Kidney (tissue), 14 donors: ENCODE results near the gene POLR3A. TPM values are rescaled to one million over a fixed set of nuclear protein-coding genes. Genes with fewer than 3 reads are reported as not detected.

ENCODE experiments used
- DNase-seq, 5 donors: peaks; one replicate each; pipeline ENCODE4 v3.0.0-alpha.2; 2013 to 2020
- FAIRE-seq: peaks from 2 replicates; lab custom pipeline; 2012; peaks lifted over from hg19 to GRCh38; lab: Jason Lieb, UNC
- H3K27ac ChIP-seq, 2 donors: one replicate each; pipeline ENCODE4 v1.7.0; 2013; ENCODE audit warnings: low read depth in 2 of 2, low read length in 2 of 2, inconsistent platforms in 1 of 2
- H3K27me3 ChIP-seq: one replicate; pipeline ENCODE4 v1.7.1; 2013; ENCODE audit warnings: low read length, inconsistent platforms; ENCODE audit not compliant: control insufficient read depth, insufficient read depth
- H3K36me3 ChIP-seq, 3 donors: one replicate each; pipeline versions ENCODE4 v1.7.0 to v1.7.1; 2013; ENCODE audit warnings: low read length in 3 of 3, control low read depth in 1 of 3, inconsistent platforms in 1 of 3; ENCODE audit not compliant: insufficient read depth in 3 of 3, control insufficient read depth in 2 of 3
- H3K4me1 ChIP-seq, 3 donors: one replicate each; pipeline versions ENCODE4 v1.7.0 to v1.7.1; 2013; ENCODE audit warnings: low read length in 3 of 3, inconsistent platforms in 1 of 3, low read depth in 1 of 3; ENCODE audit not compliant: control insufficient read depth in 2 of 3, insufficient read depth in 2 of 3
- H3K4me3 ChIP-seq, 3 donors: one replicate each; pipeline versions ENCODE4 v1.7.0 to v1.8.1; 2013; ENCODE audit warnings: low read length in 3 of 3, control low read depth in 1 of 3, inconsistent platforms in 1 of 3
- H3K9ac ChIP-seq, 3 donors: one replicate each; pipeline versions ENCODE4 v1.7.0 to v1.7.1; 2013; ENCODE audit warnings: low read length in 3 of 3, control low read depth in 1 of 3, inconsistent platforms in 1 of 3
- H3K9me3 ChIP-seq, 3 donors: one replicate each; pipeline versions ENCODE4 v1.7.0 to v1.7.1; 2013; ENCODE audit warnings: low read length in 3 of 3, control low read depth in 1 of 3, inconsistent platforms in 1 of 3; ENCODE audit not compliant: control insufficient read depth in 2 of 3, insufficient read depth in 1 of 3
- CTCF ChIP-seq: IDR thresholded peaks from 3 replicates; pipeline ENCODE4 v1.5.1; 2012; ENCODE audit warnings: mild to moderate bottlenecking, moderate library complexity, borderline replicate concordance; ENCODE audit not compliant: insufficient read depth; ENCODE audit errors: extremely low read depth
- intact Hi-C: fragments of 100-400 bp; cut with DNase I; formaldehyde crosslinking; loops from one replicate; pipeline ENCODE4 v1.11.1; 2022
- polyA plus RNA-seq: library from polyadenylated mRNA; stranded (reverse); fragments of 350-450 nt; fragmentation: Illumina TruSeq; extraction: RNeasy Lipid Tissue Mini Kit (QIAGEN cat#74804); gene quantifications from one replicate; pipeline ENCODE4 v1.2.3, GENCODE V29; 2014; ENCODE audit warnings: low read depth, low replicate concordance; ENCODE audit not compliant: insufficient read depth
- total RNA-seq: library from RNA; stranded (reverse); fragmentation: NEBNext Ultra II Directional; extraction: Animal tissue kit (Norgen Biotek cat#: 25700); gene quantifications from one replicate; pipeline ENCODE4 v1.2.1, GENCODE V29; 2021
- donor health status: control.
- donor health status: control.
- donor health status: control.
- donor health status: control.
- donor health status: control.
- donor health status: DM: yes; HTN: yes; CAD: no.
- donor health status: Normal renal cell carcinoma (clear cell type).

Gene POLR3A
- total and polyA plus RNA-seq, 2 donors from 2014 or later: 4.9 to 13.3 TPM

GRCh38 chr10:77993620-77994019 lies 35.7 kb downstream of the POLR3A start:
- no peaks in the 10 kb centered on the region for H3K9me3 ChIP-seq

GRCh38 chr10:77989081-77989724 lies 40.1 kb downstream of the POLR3A start:
- peak overlapping the region in 1 of 2 donors; percentile 9 for H3K27ac ChIP-seq
- no peak for TF ChIP-seq CTCF
- H3K9ac ChIP-seq: no peak overlapping the region
- intact Hi-C loops: no loop called here
- H3K36me3 ChIP-seq: peaks cover 7 to 46% (median 25%) of the 10 kb centered on the region in 3 donors
- H3K27me3 ChIP-seq: no peaks in the 10 kb centered on the region
- FAIRE-seq (no peak), DNase-seq (no peak)
- no peaks in the 10 kb centered on the region for H3K9me3 ChIP-seq
- H3K4me3 ChIP-seq: no peak overlapping the region
- H3K4me1 ChIP-seq: no peaks in the 10 kb centered on the region

More at GRCh38 chr10:77993620-77994019, 35.7 kb downstream of the POLR3A start:
- no peak overlapping the region for H3K4me3 ChIP-seq
- FAIRE-seq (no peak), DNase-seq (no peak)
- H3K27ac ChIP-seq: no peak overlapping the region
- peaks cover 7 to 19% (median 17%) of the 10 kb centered on the region in 3 donors for H3K36me3 ChIP-seq
- intact Hi-C loops: no loop called here
- no peaks in the 10 kb centered on the region for H3K4me1 ChIP-seq
- TF ChIP-seq CTCF: no peak
- no peaks in the 10 kb centered on the region for H3K27me3 ChIP-seq
- no peak overlapping the region for H3K9ac ChIP-seq

DNA sequence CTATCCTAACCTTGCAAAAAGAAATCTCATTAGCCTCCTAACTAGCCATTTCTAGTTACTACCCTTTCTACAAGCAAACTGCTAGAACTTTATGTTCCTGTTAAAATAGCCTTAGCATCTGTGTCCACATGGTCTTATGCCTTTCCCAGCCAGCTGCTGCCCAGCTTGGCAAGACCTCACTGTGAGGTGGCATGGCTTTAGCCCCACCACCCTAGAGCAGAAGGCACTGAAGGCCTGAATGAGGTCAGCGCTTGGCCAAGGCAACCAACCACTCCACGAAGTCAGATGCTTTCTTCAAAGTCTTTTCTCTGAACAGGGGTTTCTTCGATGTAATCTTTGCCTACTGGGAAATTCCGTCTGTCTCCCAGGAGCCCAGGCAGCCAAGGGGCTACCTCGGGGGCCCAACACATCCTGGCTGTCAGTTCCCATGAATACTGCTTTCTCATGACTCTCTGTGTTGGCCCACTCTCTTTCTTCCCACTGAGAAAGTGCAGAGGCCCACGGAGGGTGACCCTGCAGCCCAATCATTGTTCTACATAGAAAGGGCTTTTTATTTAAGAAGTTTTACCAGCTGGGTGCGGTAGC lies 41.6 kb downstream of the POLR3A start:
- FAIRE-seq (no peak), DNase-seq (no peak)
- H3K4me3 ChIP-seq: no peak overlapping the region
- H3K27ac ChIP-seq: no peak overlapping the region
- peaks cover 4 to 42% (median 32%) of the 10 kb centered on the region in 3 donors for H3K36me3 ChIP-seq
- intact Hi-C loops: no loop called here
- H3K9ac ChIP-seq: no peak overlapping the region
- TF ChIP-seq CTCF: no peak
- no peaks in the 10 kb centered on the region for H3K27me3 ChIP-seq
- H3K9me3 ChIP-seq: no peaks in the 10 kb centered on the region
- no peaks in the 10 kb centered on the region for H3K4me1 ChIP-seq
